ENCODE results near the gene ENTREP1.

GRCh38 chr9:69432623-69433022 lies 107.6 kb downstream of the ENTREP1 start:
- TF ChIP-seq PATZ1 (CRISPR knock-in tag; IDR thresholded peaks at IDR 0.05; ENCODE audit: borderline replicate concordance) (no peak), PPARA (CRISPR knock-in tag; IDR thresholded peaks at IDR 0.05; ENCODE audit: borderline replicate concordance) (no peak), TCF4 (CRISPR knock-in tag; IDR thresholded peaks at IDR 0.05; ENCODE audit: borderline replicate concordance) (no peak), ZNF8 (CRISPR knock-in tag; IDR thresholded peaks at IDR 0.05) (no peak), ZFP3 (CRISPR knock-in tag; IDR thresholded peaks at IDR 0.05) (no peak), OSR1 (CRISPR knock-in tag; IDR thresholded peaks at IDR 0.05) (no peak)
- TF ChIP-seq, protein P1, sequence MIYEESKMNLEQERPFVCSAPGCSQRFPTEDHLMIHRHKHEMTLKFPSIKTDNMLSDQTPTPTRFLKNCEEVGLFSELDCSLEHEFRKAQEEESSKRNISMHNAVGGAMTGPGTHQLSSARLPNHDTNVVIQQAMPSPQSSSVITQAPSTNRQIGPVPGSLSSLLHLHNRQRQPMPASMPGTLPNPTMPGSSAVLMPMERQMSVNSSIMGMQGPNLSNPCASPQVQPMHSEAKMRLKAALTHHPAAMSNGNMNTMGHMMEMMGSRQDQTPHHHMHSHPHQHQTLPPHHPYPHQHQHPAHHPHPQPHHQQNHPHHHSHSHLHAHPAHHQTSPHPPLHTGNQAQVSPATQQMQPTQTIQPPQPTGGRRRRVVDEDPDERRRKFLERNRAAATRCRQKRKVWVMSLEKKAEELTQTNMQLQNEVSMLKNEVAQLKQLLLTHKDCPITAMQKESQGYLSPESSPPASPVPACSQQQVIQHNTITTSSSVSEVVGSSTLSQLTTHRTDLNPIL (CRISPR knock-in tag; IDR thresholded peaks at IDR 0.05; ENCODE audit: low read depth) = no peak
- TF ChIP-seq, protein P2, sequence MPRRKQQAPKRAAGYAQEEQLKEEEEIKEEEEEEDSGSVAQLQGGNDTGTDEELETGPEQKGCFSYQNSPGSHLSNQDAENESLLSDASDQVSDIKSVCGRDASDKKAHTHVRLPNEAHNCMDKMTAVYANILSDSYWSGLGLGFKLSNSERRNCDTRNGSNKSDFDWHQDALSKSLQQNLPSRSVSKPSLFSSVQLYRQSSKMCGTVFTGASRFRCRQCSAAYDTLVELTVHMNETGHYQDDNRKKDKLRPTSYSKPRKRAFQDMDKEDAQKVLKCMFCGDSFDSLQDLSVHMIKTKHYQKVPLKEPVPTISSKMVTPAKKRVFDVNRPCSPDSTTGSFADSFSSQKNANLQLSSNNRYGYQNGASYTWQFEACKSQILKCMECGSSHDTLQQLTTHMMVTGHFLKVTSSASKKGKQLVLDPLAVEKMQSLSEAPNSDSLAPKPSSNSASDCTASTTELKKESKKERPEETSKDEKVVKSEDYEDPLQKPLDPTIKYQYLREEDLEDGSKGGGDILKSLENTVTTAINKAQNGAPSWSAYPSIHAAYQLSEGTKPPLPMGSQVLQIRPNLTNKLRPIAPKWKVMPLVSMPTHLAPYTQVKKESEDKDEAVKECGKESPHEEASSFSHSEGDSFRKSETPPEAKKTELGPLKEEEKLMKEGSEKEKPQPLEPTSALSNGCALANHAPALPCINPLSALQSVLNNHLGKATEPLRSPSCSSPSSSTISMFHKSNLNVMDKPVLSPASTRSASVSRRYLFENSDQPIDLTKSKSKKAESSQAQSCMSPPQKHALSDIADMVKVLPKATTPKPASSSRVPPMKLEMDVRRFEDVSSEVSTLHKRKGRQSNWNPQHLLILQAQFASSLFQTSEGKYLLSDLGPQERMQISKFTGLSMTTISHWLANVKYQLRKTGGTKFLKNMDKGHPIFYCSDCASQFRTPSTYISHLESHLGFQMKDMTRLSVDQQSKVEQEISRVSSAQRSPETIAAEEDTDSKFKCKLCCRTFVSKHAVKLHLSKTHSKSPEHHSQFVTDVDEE (CRISPR knock-in tag; IDR thresholded peaks at IDR 0.05) = no peak
